Gastrocnemius medialis (tissue), 4 donors: Measurements from ENCODE around the gene DNAH5.

Source experiments
- CTCF ChIP-seq, 5 experiments: fragments of 450-650 bp in 3 of 5; fragments of 200-600 bp in 2 of 5; sonication (generic) in 2 of 5; IDR thresholded peaks in 4 of 5; conservative IDR thresholded peaks in 1 of 5; 1 replicate in 4 of 5; 2 replicates in 1 of 5; pipeline ENCODE4 v1.5.1; 2016 to 2019; ENCODE audit warnings: antibody characterized with exemption in 5 of 5, mild to moderate bottlenecking in 3 of 5, moderate library complexity in 3 of 5
- POLR2A ChIP-seq, 2 donors: fragments of 450-650 bp; IDR thresholded peaks; one replicate each; pipeline ENCODE4 v1.6.1; 2017; ENCODE audit warnings: antibody characterized with exemption in 2 of 2, mild to moderate bottlenecking in 2 of 2, moderate library complexity in 2 of 2

- TF ChIP-seq POLR2A (IDR thresholded peaks at IDR 0.05), result no peak
- TF ChIP-seq CTCF (IDR thresholded peaks at IDR 0.05 in 4 of 5, conservative IDR thresholded peaks at IDR 0.05 in 1 of 5), result no peak
Observed at GRCh38 chr5:13975246-13975645, 30.8 kb upstream of the DNAH5 start.
